ENCODE measurements around the gene GALNT15.

GALNT15 gene

GRCh38 chr3:16239086-16239770, 64.7 kb downstream of the GALNT15 start:
- H3K27me3 ChIP-seq (ENCODE audit: control insufficient read depth, insufficient read depth, low read length, poor library complexity, severe bottlenecking) = no peaks in the 10 kb centered on the region
- no peak overlapping the region for H3K27ac ChIP-seq (ENCODE audit: insufficient read depth, low read depth, low read length, poor library complexity, severe bottlenecking)
- 88 to 93% methylated on average over 3 of the region's 3 CpGs for WGBS, 2 experiments
- no peaks in the 10 kb centered on the region for H3K9me3 ChIP-seq (ENCODE audit: control insufficient read depth, low read length)
- H3K4me1 ChIP-seq (ENCODE audit: control insufficient read depth, insufficient read depth, low read length) = no peaks in the 10 kb centered on the region
- H3K36me3 ChIP-seq (ENCODE audit: control insufficient read depth, insufficient read depth, low read length) = no peaks in the 10 kb centered on the region
- H3K4me3 ChIP-seq (ENCODE audit: insufficient read depth, low read depth, low read length) = no peak overlapping the region

GRCh38 chr3:16239780-16240179, 65.3 kb downstream of the GALNT15 start:
- Histone ChIP-seq H3K27ac (ENCODE audit: insufficient read depth, low read depth, low read length, poor library complexity, severe bottlenecking) (no peak overlapping the region), H3K36me3 (ENCODE audit: control insufficient read depth, insufficient read depth, low read length) (no peaks in the 10 kb centered on the region), H3K4me3 (ENCODE audit: insufficient read depth, low read depth, low read length) (no peak overlapping the region), H3K9me3 (ENCODE audit: control insufficient read depth, low read length) (no peaks in the 10 kb centered on the region), H3K4me1 (ENCODE audit: control insufficient read depth, insufficient read depth, low read length) (no peaks in the 10 kb centered on the region), H3K27me3 (ENCODE audit: control insufficient read depth, insufficient read depth, low read length, poor library complexity, severe bottlenecking) (no peaks in the 10 kb centered on the region)
- WGBS, 2 experiments = 81 to 91% methylated on average over 3 to 4 of the region's 4 CpGs

GRCh38 chr3:16240229-16241023, 65.9 kb downstream of the GALNT15 start:
- no peaks in the 10 kb centered on the region for H3K36me3 ChIP-seq (ENCODE audit: control insufficient read depth, insufficient read depth, low read length)
- no peaks in the 10 kb centered on the region for H3K9me3 ChIP-seq (ENCODE audit: control insufficient read depth, low read length)
- 92 to 93% methylated on average over 6 of the region's 6 CpGs for WGBS, 2 experiments
- no peak overlapping the region for H3K4me3 ChIP-seq (ENCODE audit: insufficient read depth, low read depth, low read length)
- H3K27me3 ChIP-seq (ENCODE audit: control insufficient read depth, insufficient read depth, low read length, poor library complexity, severe bottlenecking) = no peaks in the 10 kb centered on the region
- no peak overlapping the region for H3K27ac ChIP-seq (ENCODE audit: insufficient read depth, low read depth, low read length, poor library complexity, severe bottlenecking)
- H3K4me1 ChIP-seq (ENCODE audit: control insufficient read depth, insufficient read depth, low read length) = no peaks in the 10 kb centered on the region

- H3K9me3 ChIP-seq (ENCODE audit: control insufficient read depth, low read length) = no peaks in the 10 kb centered on the region
- WGBS, 2 experiments = 94 to 95% methylated on average over 5 of the region's 5 CpGs
- no peaks in the 10 kb centered on the region for H3K36me3 ChIP-seq (ENCODE audit: control insufficient read depth, insufficient read depth, low read length)
- no peaks in the 10 kb centered on the region for H3K27me3 ChIP-seq (ENCODE audit: control insufficient read depth, insufficient read depth, low read length, poor library complexity, severe bottlenecking)
- no peak overlapping the region for H3K27ac ChIP-seq (ENCODE audit: insufficient read depth, low read depth, low read length, poor library complexity, severe bottlenecking)
- H3K4me1 ChIP-seq (ENCODE audit: control insufficient read depth, insufficient read depth, low read length) = no peaks in the 10 kb centered on the region
- H3K4me3 ChIP-seq (ENCODE audit: insufficient read depth, low read depth, low read length) = no peak overlapping the region
These were observed 66.7 kb downstream of the GALNT15 start for GRCh38 chr3:16241225-16241624.

GRCh38 chr3:16242177-16242576, 67.7 kb downstream of the GALNT15 start:
- Histone ChIP-seq H3K36me3 (ENCODE audit: control insufficient read depth, insufficient read depth, low read length) (no peaks in the 10 kb centered on the region), H3K27ac (ENCODE audit: insufficient read depth, low read depth, low read length, poor library complexity, severe bottlenecking) (no peak overlapping the region), H3K4me3 (ENCODE audit: insufficient read depth, low read depth, low read length) (no peak overlapping the region), H3K9me3 (ENCODE audit: control insufficient read depth, low read length) (no peaks in the 10 kb centered on the region), H3K27me3 (ENCODE audit: control insufficient read depth, insufficient read depth, low read length, poor library complexity, severe bottlenecking) (no peaks in the 10 kb centered on the region), H3K4me1 (ENCODE audit: control insufficient read depth, insufficient read depth, low read length) (no peaks in the 10 kb centered on the region)
- 81 to 89% methylated on average over 5 of the region's 5 CpGs for WGBS, 2 experiments

- no peak overlapping the region for H3K27ac ChIP-seq (ENCODE audit: insufficient read depth, low read depth, low read length, poor library complexity, severe bottlenecking)
- no peaks in the 10 kb centered on the region for H3K9me3 ChIP-seq (ENCODE audit: control insufficient read depth, low read length)
- no peaks in the 10 kb centered on the region for H3K36me3 ChIP-seq (ENCODE audit: control insufficient read depth, insufficient read depth, low read length)
- H3K27me3 ChIP-seq (ENCODE audit: control insufficient read depth, insufficient read depth, low read length, poor library complexity, severe bottlenecking) = no peaks in the 10 kb centered on the region
- no peak overlapping the region for H3K4me3 ChIP-seq (ENCODE audit: insufficient read depth, low read depth, low read length)
- WGBS, 2 experiments = 89 to 92% methylated on average over 9 of the region's 9 CpGs
- H3K4me1 ChIP-seq (ENCODE audit: control insufficient read depth, insufficient read depth, low read length) = no peaks in the 10 kb centered on the region
These were observed 69.4 kb downstream of the GALNT15 start for GRCh38 chr3:16243706-16244490.

- no peak overlapping the region for H3K4me3 ChIP-seq (ENCODE audit: insufficient read depth, low read depth, low read length)
- H3K9me3 ChIP-seq (ENCODE audit: control insufficient read depth, low read length) = no peaks in the 10 kb centered on the region
- no peaks in the 10 kb centered on the region for H3K27me3 ChIP-seq (ENCODE audit: control insufficient read depth, insufficient read depth, low read length, poor library complexity, severe bottlenecking)
- no peak overlapping the region for H3K27ac ChIP-seq (ENCODE audit: insufficient read depth, low read depth, low read length, poor library complexity, severe bottlenecking)
- H3K36me3 ChIP-seq (ENCODE audit: control insufficient read depth, insufficient read depth, low read length) = no peaks in the 10 kb centered on the region
- 95 to 96% methylated on average over 3 of the region's 3 CpGs for WGBS, 2 experiments
- H3K4me1 ChIP-seq (ENCODE audit: control insufficient read depth, insufficient read depth, low read length) = no peaks in the 10 kb centered on the region
These were observed 71.1 kb downstream of the GALNT15 start for GRCh38 chr3:16245609-16246008.

- 43 to 45% methylated on average over 16 of the region's 17 CpGs for WGBS, 2 experiments
- no peaks in the 10 kb centered on the region for H3K27me3 ChIP-seq (ENCODE audit: control insufficient read depth, insufficient read depth, low read length, poor library complexity, severe bottlenecking)
- no peaks in the 10 kb centered on the region for H3K36me3 ChIP-seq (ENCODE audit: control insufficient read depth, insufficient read depth, low read length)
- no peaks in the 10 kb centered on the region for H3K4me1 ChIP-seq (ENCODE audit: control insufficient read depth, insufficient read depth, low read length)
- H3K4me3 ChIP-seq (ENCODE audit: insufficient read depth, low read depth, low read length) = no peak overlapping the region
- no peaks in the 10 kb centered on the region for H3K9me3 ChIP-seq (ENCODE audit: control insufficient read depth, low read length)
- H3K27ac ChIP-seq (ENCODE audit: insufficient read depth, low read depth, low read length, poor library complexity, severe bottlenecking) = no peak overlapping the region
These were observed 73.0 kb downstream of the GALNT15 start for GRCh38 chr3:16247282-16248061.

- H3K4me1 ChIP-seq (ENCODE audit: control insufficient read depth, insufficient read depth, low read length) = no peaks in the 10 kb centered on the region
- no peak overlapping the region for H3K27ac ChIP-seq (ENCODE audit: insufficient read depth, low read depth, low read length, poor library complexity, severe bottlenecking)
- H3K9me3 ChIP-seq (ENCODE audit: control insufficient read depth, low read length) = no peaks in the 10 kb centered on the region
- WGBS, 2 experiments = 86 to 87% methylated on average over 5 of the region's 5 CpGs
- H3K36me3 ChIP-seq (ENCODE audit: control insufficient read depth, insufficient read depth, low read length) = no peaks in the 10 kb centered on the region
- H3K4me3 ChIP-seq (ENCODE audit: insufficient read depth, low read depth, low read length) = no peak overlapping the region
- no peaks in the 10 kb centered on the region for H3K27me3 ChIP-seq (ENCODE audit: control insufficient read depth, insufficient read depth, low read length, poor library complexity, severe bottlenecking)
These were observed 74.1 kb downstream of the GALNT15 start for GRCh38 chr3:16248556-16248955.
